Measurements from ENCODE around the gene PPP1R18. TPM values are rescaled to one million over a fixed set of nuclear protein-coding genes. Genes with fewer than 3 reads are reported as not detected.

PPP1R18 gene
- total RNA-seq, 1 experiment from 2014 or later = 49.9 TPM

DNA sequence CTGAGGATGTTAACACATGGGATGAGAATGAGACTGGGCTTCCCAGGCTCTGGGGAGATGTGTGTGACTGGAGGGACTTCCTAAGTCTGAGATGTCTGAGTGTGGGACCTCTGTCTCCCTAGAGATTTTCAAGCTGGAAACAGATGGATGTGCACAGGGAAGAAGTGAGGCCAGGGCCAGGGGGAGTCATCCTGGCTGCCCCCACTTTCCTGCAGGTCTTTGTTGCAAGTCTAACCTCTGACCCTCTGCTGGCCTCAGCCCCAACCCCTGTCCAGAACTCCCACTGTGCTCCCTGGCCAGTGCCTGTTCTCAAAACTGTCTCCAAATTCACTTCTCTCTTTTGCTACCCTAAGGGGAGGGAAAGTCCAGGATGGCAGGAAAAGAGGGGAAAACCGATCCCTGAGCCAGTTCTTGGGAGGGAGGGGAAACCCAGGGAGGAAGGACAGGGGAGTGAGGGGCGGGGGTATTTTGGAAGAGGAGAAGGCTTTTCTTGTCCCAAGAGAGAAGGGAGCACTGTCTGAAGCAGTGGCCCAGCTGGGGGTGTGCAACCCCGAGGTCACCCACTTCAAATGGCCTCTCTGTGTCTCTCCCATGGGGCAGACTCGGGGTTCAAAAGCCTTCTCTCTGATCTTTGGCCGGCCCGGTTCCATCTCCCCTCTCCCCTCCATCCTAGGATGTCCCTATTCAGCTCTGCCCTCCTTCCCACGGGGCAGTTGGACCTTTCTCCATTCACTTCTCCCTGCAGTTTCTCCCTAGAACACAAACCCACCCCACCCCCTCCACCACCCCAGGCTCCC lies 3.1 kb downstream of the PPP1R18 start:
- ATAC-seq (no peak), DNase-seq (no peak)
- CTCF ChIA-PET = interaction anchor here (1.1 kb wide), 1 partner anchor 39 kb away, joined by 3 read pairs; no protein-coding TSS in a partner anchor
- Histone ChIP-seq H3K9me2 (replicated peaks; ENCODE audit: low read length) (no peaks in the 10 kb centered on the region), H4K20me1 (ENCODE audit: low read length) (no peaks in the 10 kb centered on the region), H3K4me3 (ENCODE audit: low read length) (peak overlapping the region; percentile 97), H3K9me3 (ENCODE audit: low read length) (no peaks in the 10 kb centered on the region), H3K4me2 (ENCODE audit: low read length) (peak overlapping the region; percentile 87), H3F3A (ENCODE audit: low read length, unreplicated experiment) (no peaks in the 10 kb centered on the region), H3K79me2 (ENCODE audit: low read length) (peaks cover 93% of the 10 kb centered on the region), H3K36me3 (ENCODE audit: low read depth, low read length) (peaks cover 10% of the 10 kb centered on the region), H3K27ac (ENCODE audit: low read length) (peak overlapping the region; percentile 89), H3K9ac (ENCODE audit: low read length) (peak overlapping the region; percentile 80), H2AFZ (ENCODE audit: low read length) (no peak overlapping the region), H3K27me3 (ENCODE audit: low read length) (no peaks in the 10 kb centered on the region), H3K4me1 (ENCODE audit: insufficient read depth, low read length) (peaks cover 67% of the 10 kb centered on the region)
- intact Hi-C loops (cut with micrococcal nuclease) = no loop called here
- BruUV-seq (replicated peaks) = TSS peak; percentile 4
- TF ChIP-seq EZH2phosphoT487 (IDR thresholded peaks at IDR 0.05; ENCODE audit: borderline replicate concordance, low read length) = no peak
- TF ChIP-seq EZH2 (IDR thresholded peaks at IDR 0.05; ENCODE audit: low read length, unreplicated experiment) = no peak
- TF ChIP-seq, protein P1, sequence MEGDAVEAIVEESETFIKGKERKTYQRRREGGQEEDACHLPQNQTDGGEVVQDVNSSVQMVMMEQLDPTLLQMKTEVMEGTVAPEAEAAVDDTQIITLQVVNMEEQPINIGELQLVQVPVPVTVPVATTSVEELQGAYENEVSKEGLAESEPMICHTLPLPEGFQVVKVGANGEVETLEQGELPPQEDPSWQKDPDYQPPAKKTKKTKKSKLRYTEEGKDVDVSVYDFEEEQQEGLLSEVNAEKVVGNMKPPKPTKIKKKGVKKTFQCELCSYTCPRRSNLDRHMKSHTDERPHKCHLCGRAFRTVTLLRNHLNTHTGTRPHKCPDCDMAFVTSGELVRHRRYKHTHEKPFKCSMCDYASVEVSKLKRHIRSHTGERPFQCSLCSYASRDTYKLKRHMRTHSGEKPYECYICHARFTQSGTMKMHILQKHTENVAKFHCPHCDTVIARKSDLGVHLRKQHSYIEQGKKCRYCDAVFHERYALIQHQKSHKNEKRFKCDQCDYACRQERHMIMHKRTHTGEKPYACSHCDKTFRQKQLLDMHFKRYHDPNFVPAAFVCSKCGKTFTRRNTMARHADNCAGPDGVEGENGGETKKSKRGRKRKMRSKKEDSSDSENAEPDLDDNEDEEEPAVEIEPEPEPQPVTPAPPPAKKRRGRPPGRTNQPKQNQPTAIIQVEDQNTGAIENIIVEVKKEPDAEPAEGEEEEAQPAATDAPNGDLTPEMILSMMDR (conservative IDR thresholded peaks at IDR 0.05; ENCODE audit: low read depth, low read length) = no peak
- POLR2A ChIA-PET (ENCODE audit: unreplicated experiment) = interaction anchor here (0.6 kb wide), 1 partner anchor 130 kb away, joined by 7 read pairs; no protein-coding TSS in a partner anchor

DNA sequence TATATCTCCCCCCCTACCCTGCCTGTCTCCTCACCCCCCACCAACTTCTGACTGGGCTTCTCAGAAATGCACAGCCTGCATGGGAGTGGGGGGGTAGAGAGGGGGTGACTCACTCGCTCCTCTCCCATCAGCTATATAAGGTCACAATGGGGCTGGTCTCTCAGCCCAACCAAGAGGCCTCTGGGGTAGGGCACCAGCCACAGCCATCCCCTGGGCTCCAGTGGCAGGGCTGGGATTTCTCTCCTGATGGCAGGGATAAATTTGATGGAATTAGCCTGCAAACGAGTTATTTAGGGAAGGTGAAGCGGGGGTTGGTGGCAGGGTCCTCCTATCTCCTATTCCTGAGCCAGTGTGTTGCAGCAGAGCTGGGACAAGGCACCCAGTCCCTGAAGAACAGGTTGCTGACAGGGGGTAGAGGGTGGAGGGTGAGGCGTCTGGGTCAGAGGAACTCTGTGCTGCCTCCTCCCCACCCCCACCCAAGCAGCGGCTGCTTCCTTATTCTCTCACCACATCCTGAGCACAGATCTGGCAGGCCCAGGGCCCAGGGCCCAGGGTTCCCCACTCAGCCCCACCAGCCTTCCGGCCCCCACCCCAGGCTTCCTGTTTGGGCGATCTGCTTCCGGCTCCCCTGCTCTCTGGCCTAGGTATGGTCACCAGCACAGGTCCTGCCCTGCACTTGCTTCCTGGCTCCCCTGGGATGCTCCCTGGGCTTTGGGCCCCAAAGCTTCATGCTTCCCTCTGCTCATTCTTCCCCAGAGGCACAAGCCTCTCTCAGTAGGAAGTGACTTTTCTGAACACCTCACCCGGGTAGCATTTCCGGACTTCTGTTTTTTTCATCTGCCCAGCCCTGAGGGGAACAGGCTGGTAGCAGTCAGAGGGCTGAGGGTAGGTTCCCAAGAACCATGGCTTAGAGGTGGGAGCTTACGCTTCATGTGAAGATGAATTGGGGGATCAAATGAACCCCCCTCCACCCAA lies 4.0 kb downstream of the PPP1R18 start:
- H3K4me3 ChIP-seq (ENCODE audit: low read length) = peak overlapping the region; percentile 97
- TF ChIP-seq EZH2 (IDR thresholded peaks at IDR 0.05; ENCODE audit: low read length, unreplicated experiment) = no peak
- TF ChIP-seq, protein P1 (conservative IDR thresholded peaks at IDR 0.05; ENCODE audit: low read depth, low read length) = no peak
- TF ChIP-seq EZH2phosphoT487 (IDR thresholded peaks at IDR 0.05; ENCODE audit: borderline replicate concordance, low read length) = no peak
- peaks cover 84% of the 10 kb centered on the region for H3K79me2 ChIP-seq (ENCODE audit: low read length)
- H3K4me2 ChIP-seq (ENCODE audit: low read length) = peak overlapping the region; percentile 87
- intact Hi-C loops (cut with micrococcal nuclease) = loop anchor here (1.0 kb wide), 1 partner anchor 40 kb away; no protein-coding TSS in a partner anchor
- H3K9me2 ChIP-seq (replicated peaks; ENCODE audit: low read length) = no peaks in the 10 kb centered on the region
- no peaks in the 10 kb centered on the region for H4K20me1 ChIP-seq (ENCODE audit: low read length)
- no TSS peak for BruUV-seq (replicated peaks)
- ChIA-PET CTCF (interaction anchor here (1.1 kb wide), 1 partner anchor 40 kb away, joined by 3 read pairs; no protein-coding TSS in a partner anchor), POLR2A (ENCODE audit: unreplicated experiment) (no interaction called here)
- peak overlapping the region; percentile 80 for H3K9ac ChIP-seq (ENCODE audit: low read length)
- peak; percentile 84 for DNase-seq
- no peaks in the 10 kb centered on the region for H3F3A ChIP-seq (ENCODE audit: low read length, unreplicated experiment)
- H3K36me3 ChIP-seq (ENCODE audit: low read depth, low read length) = peaks cover 10% of the 10 kb centered on the region
- no peak overlapping the region for H2AFZ ChIP-seq (ENCODE audit: low read length)
- H3K27ac ChIP-seq (ENCODE audit: low read length) = peak overlapping the region; percentile 89
- H3K9me3 ChIP-seq (ENCODE audit: low read length) = no peaks in the 10 kb centered on the region
- H3K4me1 ChIP-seq (ENCODE audit: insufficient read depth, low read length) = peaks cover 58% of the 10 kb centered on the region
- peak; percentile 53 for ATAC-seq
- no peaks in the 10 kb centered on the region for H3K27me3 ChIP-seq (ENCODE audit: low read length)

Measured in PC-3 (cell line).